GM13976 (cell line): ENCODE measurements around the gene TLCD5.

Experiments used
- DNase-seq: peaks from one replicate; pipeline ENCODE4 v3.0.0; 2012; ENCODE audit warnings: low spot score
- in situ Hi-C: fragments of 300-500 bp; cut with MboI; formaldehyde crosslinking; loops from one replicate; pipeline ENCODE4 v1.12.0; 2022; ENCODE audit warnings: low sequenced_read_pairs, mixed read lengths, inconsistent platforms; ENCODE audit not compliant: unreplicated experiment
- TF ChIP-seq, protein P1 (sequence below): IDR thresholded peaks from 2 replicates; pipeline ENCODE4 v1.5.1; 2012; ENCODE audit warnings: borderline replicate concordance, mild to moderate bottlenecking; ENCODE audit not compliant: insufficient read depth; ENCODE audit errors: extremely low read depth, missing control alignments, control extremely low read depth

TLCD5 gene

DNA sequence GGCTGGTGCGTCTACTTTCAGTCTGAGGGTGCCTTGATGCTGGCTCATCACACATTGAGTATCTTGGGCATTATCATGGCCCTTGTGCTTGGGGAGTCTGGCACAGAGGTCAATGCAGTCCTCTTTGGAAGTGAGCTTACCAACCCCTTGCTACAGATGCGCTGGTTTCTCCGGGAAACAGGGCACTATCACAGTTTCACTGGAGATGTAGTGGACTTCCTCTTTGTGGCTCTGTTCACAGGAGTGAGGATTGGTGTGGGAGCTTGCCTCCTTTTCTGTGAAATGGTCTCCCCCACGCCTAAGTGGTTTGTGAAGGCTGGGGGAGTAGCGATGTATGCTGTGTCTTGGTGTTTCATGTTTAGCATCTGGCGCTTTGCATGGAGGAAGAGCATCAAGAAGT, 4.9 kb downstream of the TLCD5 start:
- no peak for DNase-seq
- TF ChIP-seq, protein P1, sequence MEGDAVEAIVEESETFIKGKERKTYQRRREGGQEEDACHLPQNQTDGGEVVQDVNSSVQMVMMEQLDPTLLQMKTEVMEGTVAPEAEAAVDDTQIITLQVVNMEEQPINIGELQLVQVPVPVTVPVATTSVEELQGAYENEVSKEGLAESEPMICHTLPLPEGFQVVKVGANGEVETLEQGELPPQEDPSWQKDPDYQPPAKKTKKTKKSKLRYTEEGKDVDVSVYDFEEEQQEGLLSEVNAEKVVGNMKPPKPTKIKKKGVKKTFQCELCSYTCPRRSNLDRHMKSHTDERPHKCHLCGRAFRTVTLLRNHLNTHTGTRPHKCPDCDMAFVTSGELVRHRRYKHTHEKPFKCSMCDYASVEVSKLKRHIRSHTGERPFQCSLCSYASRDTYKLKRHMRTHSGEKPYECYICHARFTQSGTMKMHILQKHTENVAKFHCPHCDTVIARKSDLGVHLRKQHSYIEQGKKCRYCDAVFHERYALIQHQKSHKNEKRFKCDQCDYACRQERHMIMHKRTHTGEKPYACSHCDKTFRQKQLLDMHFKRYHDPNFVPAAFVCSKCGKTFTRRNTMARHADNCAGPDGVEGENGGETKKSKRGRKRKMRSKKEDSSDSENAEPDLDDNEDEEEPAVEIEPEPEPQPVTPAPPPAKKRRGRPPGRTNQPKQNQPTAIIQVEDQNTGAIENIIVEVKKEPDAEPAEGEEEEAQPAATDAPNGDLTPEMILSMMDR = no peak
- in situ Hi-C loops = no loop called here

DNA sequence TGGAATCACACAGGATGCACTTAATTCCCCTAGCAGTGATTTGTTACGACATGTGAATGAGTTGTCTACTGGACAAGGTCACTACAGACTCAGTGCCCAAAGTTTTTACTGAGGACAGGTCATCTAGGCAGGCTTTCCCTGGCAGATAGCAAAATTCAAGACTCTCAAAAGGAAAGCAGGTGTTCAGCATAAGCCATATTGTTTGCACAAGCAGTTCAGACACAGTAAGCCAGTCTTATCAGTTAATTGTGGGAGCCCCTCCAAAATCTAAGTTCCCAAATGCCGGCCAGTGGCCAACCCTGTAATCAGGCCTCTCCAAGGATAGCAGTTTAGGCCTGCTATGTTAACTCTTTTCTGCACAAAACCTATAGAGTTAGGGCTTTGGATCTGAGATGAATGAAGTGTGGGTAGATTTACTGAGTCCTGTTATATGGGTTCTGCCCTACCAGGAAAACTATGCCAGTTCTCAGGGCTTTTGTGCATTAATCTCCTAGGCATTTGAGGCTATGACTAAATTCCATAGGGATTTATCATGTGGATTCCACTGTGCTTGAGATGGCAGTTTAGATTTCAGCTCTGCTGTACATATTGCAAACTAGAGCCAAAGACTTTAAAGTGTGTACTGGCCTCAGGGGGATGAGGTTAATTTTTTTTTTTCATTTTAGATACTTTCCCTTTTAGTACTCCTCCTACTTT, 6.3 kb downstream of the TLCD5 start:
- TF ChIP-seq, protein P1 = no peak
- in situ Hi-C loops = no loop called here
- no peak for DNase-seq

DNA sequence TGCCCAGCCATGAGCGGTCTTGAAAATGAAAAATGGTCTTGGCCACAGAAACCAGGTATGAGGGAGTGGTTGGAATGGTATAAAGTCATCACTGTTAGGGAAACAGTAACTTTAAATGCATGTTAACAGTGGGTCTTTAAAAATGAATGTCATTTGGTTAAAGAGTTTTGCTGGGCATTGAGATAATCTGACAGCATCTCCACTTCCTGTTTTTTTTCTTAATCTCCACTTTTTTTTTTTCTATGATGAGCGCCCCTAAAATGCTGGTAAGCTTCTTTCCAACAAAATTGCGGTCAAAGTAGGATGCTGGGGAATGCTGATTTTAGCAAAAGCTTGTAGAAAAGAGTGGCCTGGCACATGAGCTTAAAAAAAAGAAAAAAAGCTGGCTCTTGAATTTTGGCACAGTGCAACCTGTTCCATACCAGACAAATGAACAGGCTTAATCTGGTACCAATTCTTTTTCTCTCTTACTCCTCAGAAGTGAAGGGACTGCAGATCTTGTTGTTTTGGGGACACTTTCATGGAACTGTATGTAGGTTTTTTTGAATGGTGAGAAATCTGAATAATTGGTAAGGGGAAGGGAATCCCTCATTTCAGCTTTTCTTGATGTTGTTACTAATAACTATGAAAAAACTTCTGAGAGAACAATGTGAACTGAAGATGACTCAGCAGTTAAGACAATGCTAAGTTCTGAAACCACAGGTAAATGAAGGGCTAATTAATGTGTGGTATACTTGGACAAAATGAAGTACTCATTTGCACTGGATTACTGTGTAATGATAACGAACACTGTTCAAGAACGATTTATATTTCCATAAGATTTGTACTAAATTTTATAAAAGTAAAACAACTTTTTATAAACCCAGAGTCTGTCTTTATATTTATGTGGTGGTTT, 8.0 kb downstream of the TLCD5 start:
- in situ Hi-C loops = no loop called here

DNA sequence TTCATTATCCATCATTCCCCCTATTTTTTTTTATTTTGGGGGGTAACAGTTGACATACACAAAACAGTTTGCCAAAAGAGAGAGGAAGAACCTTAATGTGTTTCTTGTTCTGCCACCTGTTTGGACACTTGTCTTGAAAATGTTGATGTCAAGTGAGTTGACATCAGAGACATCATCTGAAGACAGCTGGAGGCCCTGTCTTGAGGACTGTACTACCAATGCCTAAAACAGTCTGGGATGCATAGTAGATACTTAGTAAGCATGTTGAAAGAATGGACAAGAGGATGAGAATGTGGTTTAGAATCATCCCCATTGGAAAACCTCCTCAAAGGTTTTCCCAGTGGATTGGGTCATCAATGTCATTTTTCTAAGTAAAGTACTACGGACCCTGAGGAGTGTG, 8.7 kb downstream of the TLCD5 start:
- in situ Hi-C loops = no loop called here
- TF ChIP-seq, protein P1 = no peak
- no peak for DNase-seq

More for the DNA sequence above, 8.0 kb downstream of the TLCD5 start:
- TF ChIP-seq, protein P1 = no peak
- DNase-seq = no peak

DNA sequence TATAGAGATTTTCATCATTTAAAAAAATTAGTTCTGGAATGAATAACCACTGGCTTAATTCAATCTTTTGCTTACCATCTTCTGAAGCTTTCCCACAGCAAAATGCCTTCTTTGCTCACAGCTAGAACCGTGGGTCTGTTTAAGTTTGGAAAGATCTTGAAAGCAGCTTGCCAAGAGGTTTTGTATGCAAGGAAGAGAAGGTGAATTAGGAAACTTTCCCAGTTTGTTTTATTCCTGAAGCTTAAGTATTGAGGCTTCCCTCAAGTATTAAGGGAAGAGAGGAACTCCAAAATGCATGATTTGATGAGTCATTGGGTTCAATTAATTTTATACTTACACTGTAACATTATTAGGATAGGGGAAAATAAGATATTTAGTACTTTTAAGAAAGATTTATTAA, 9.2 kb downstream of the TLCD5 start:
- no peak for DNase-seq
- in situ Hi-C loops = no loop called here
- TF ChIP-seq, protein P1 = no peak

DNA sequence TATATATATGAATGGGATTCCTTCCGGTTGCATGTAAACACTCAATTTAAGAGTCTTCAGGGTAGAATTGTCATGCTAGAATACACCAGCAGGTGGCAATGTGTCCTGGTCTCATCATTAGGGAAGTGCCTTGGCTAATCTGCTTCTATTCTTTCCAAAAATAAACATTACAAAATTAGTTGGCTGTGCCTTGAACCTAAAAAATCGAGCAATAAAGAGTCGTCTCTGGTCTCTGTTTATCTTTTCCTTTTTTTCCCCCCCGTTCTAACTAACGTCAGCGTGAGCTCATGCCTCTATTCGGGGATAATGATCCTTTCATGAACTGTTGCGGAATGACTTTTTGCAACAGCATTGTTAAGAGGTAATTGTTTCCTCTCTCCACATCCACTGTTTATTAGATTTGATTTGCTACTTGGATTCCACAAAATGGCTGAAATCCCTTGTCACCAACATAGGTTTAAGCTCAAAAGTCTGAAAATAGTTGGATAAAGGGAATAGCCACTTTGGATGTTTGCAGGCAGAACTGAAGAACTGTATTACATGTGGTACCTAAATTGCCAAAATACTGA, 9.9 kb downstream of the TLCD5 start:
- DNase-seq = peak; percentile 66
- TF ChIP-seq, protein P1 = peak; percentile 52
- in situ Hi-C loops = no loop called here
